ENCODE measurements around the gene CUX1. TPM values are rescaled to one million over a fixed set of nuclear protein-coding genes. Genes with fewer than 3 reads are reported as not detected.

Gene CUX1
- polyA plus RNA-seq, 1 donor = 101 TPM

Other genes starting within 250 kb of the CUX1 start
- gene MYL10, start 188.3 kb upstream of the CUX1 start, polyA plus RNA-seq (ENCODE audit: insufficient read length) = 0.37 TPM

Measured in left kidney (tissue), 1 donor.